ENCODE results near the gene C19orf47.

DNA sequence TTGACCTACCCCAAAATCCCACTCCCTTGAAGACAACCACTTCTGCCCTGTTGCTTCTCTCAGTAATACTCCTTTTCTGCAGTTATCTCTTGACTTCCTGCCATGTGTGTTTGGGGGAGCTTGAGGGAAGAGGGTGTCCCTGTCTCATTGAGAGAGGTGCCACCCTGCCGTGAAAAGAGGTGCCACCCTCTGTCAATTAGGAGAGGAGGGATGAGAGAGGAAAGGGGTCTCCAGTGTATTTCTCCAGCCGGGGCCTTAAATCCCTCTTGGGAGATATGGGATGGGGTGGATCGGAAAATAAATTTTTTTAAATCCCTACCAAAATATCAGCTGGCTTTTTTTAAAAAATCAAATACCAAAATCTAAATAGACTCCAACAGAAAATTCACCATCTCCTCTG, 16.8 kb upstream of the C19orf47 start:
- TF ChIP-seq EZH2phosphoT487 (IDR thresholded peaks at IDR 0.05; ENCODE audit: insufficient read depth, low read depth), result no peak
- TF ChIP-seq EZH2 (IDR thresholded peaks at IDR 0.05; ENCODE audit: insufficient read depth, poor library complexity, severe bottlenecking), result no peak
